GM18873 (cell line): ENCODE results near the gene DUSP22.

Experiments
- ATAC-seq: cut with Tn5 transposase; IDR thresholded peaks from one replicate; pipeline ENCODE4 v1.9.1; 2021; ENCODE audit warnings: mild to moderate bottlenecking, moderate library complexity, moderate number of reproducible peaks; ENCODE audit not compliant: unreplicated experiment, low FRiP score

DUSP22 gene

GRCh38 chr6:308307-308706, 16.0 kb downstream of the DUSP22 start:
- ATAC-seq = no peak

GRCh38 chr6:308768-309167, 16.5 kb downstream of the DUSP22 start:
- ATAC-seq = no peak

GRCh38 chr6:309947-310346, 17.7 kb downstream of the DUSP22 start:
- no peak for ATAC-seq

GRCh38 chr6:310671-311070, 18.4 kb downstream of the DUSP22 start:
- ATAC-seq = no peak

GRCh38 chr6:311679-312220, 19.5 kb downstream of the DUSP22 start:
- ATAC-seq = no peak

GRCh38 chr6:313087-313486, 20.8 kb downstream of the DUSP22 start:
- ATAC-seq = no peak

GRCh38 chr6:313917-314316, 21.6 kb downstream of the DUSP22 start:
- no peak for ATAC-seq

- ATAC-seq = no peak
Observed at GRCh38 chr6:314377-314776, 22.1 kb downstream of the DUSP22 start.

GRCh38 chr6:315226-315625, 22.9 kb downstream of the DUSP22 start:
- no peak for ATAC-seq

- no peak for ATAC-seq
Observed at GRCh38 chr6:315921-316752, 23.9 kb downstream of the DUSP22 start.

GRCh38 chr6:316753-317038, 24.4 kb downstream of the DUSP22 start:
- no peak for ATAC-seq

- no peak for ATAC-seq
Observed at GRCh38 chr6:317060-317447, 24.8 kb downstream of the DUSP22 start.

- no peak for ATAC-seq
Observed at GRCh38 chr6:317448-318144, 25.3 kb downstream of the DUSP22 start.

GRCh38 chr6:318243-318890, 26.1 kb downstream of the DUSP22 start:
- no peak for ATAC-seq

- peak; percentile 46 for ATAC-seq
Observed at GRCh38 chr6:319177-320131, 27.2 kb downstream of the DUSP22 start.

- no peak for ATAC-seq
Observed at GRCh38 chr6:320351-321157, 28.3 kb downstream of the DUSP22 start.

- ATAC-seq = no peak
Observed at GRCh38 chr6:321158-321438, 28.8 kb downstream of the DUSP22 start.

GRCh38 chr6:321536-322258, 29.4 kb downstream of the DUSP22 start:
- no peak for ATAC-seq
